Activated T-helper 1 cell treated with Interleukin-2 at 50 U/mL for 16 hours (primary cell): ENCODE results near the gene ARHGAP1.
"Not testable (repeated sequence)": the region's sequence is repeated elsewhere in the genome, so short reads cannot be mapped to it uniquely, and the experiment has no call there.

Source experiments
- DNase-seq: peaks from one replicate; pipeline ENCODE4 v3.0.0-alpha.2; 2020; ENCODE audit warnings: low read depth

The ARHGAP1 gene

DNA sequence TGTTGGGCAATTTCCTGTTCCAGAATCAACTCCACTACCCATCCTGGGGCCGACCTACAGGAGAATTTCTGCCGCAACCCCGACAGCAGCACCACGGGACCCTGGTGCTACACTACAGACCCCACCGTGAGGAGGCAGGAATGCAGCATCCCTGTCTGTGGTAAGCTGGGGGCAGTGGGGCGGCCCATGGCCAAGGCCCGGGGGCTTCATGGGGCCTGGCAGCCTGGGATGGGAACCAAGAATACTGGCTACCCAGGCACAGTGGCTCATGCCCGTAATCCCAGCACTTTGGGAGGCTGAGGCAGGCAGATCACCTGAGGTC is 22.9 kb upstream of the ARHGAP1 start:
- DNase-seq = no peak

DNA sequence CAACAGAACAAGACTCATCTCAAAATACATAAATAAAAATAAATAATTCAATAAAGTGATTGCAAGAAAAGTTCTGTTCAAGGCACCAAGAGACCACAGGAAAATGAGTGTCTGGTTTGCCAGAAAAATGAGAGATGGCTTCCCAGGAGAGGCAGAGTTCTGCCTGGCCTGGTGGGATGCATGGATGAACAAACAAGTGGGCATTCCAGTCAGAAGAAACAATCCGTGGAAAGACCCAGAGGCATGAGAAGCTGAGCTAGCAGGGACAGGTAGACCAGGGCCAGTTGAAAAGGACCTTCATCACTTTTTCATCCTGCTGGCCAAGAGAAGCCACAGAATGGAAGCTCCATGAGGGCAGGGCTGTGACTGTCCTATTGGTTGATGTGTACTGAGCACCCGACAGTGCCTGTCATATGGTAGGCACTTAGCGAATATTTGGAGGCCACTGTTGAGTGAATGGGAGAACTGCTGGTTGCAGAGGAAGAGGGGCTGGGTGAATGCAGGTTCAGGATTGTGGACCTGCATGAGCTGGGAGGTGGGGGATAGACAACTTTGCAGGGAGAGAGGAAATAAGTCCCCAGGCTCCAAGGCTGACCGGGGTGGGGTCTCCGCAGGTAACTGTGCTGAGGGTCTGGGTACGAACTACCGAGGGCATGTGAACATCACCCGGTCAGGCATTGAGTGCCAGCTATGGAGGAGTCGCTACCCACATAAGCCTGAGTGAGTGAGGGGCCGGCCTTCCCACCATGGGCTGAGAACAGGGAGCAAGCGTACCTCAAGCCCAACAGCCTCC is 22.3 kb upstream of the ARHGAP1 start:
- no peak for DNase-seq

DNA sequence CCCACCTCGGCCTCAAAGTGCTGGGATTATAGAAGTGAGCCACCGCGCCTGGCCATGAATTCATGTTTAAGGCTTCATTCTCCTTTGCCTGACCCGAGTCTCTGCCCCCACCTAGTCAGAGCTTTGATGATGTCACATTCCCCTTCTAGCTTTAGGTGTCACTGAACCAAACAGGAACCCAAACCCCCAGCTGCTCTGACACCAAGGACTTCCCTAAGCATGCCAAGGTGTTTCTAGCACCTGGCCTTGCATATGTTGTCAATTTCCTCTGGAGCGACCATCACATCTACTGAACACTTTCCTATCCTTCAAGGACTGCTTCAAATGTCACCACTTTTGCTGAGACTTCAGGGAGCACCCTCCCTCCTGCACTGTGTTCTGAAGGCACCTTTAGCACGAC is 20.9 kb upstream of the ARHGAP1 start:
- DNase-seq = no peak

DNA sequence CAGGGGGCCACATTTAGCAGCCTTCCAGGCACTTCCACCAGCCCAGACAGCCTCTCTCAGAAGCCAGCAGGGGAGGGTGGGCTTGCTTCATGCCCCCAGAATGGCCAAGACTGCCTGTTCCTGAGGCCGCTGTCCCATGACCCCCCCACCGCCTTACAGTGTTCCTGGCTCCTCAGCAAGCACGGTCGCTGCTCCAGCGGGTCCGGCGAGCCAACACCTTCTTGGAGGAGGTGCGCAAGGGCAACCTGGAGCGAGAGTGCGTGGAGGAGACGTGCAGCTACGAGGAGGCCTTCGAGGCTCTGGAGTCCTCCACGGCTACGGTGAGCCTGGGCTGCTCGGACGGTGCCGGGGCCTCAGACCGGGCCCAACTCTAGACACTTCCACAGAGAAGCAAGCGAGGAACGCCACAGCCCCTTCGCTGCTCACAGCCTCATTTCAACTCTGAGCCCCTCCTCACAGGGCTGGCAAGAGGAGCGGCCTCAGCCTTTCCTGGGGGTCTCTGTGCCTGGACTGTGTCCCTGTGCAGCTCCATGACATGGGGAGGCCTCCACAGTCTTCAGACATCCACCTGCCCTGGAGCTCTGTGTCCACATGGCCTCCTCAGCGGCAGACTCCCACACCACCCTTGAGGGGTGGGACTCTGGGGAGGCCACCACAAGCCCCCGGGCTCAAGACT is 19.3 kb upstream of the ARHGAP1 start:
- DNase-seq = no peak

DNA sequence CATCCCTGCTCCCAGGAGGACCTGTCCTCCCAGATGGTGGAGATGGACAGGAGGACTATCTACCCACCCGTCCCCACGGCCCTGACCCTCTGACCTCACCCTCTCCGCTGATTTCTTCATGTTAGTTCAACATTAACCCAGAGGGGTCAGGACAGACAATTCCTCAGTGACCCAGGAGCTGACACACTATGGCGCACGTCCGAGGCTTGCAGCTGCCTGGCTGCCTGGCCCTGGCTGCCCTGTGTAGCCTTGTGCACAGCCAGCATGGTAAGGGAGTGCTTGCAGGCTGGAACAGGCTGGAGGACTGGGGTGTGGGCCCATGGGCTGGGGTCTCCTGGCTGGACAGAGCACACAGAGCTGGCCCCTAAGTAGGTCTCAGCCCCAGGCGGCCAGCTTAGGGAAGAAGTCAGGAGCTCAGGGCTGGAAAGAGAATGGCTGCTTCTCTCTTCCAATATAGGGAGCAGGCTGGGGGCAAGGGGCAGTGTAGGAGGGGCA is 18.7 kb upstream of the ARHGAP1 start, which contains the start of gene F2:
F2 (plus strand) TSS at position 166 of the 495 bp plus-strand sequence; CDS start at position 189, 23 bp downstream.
- no peak for DNase-seq

DNA sequence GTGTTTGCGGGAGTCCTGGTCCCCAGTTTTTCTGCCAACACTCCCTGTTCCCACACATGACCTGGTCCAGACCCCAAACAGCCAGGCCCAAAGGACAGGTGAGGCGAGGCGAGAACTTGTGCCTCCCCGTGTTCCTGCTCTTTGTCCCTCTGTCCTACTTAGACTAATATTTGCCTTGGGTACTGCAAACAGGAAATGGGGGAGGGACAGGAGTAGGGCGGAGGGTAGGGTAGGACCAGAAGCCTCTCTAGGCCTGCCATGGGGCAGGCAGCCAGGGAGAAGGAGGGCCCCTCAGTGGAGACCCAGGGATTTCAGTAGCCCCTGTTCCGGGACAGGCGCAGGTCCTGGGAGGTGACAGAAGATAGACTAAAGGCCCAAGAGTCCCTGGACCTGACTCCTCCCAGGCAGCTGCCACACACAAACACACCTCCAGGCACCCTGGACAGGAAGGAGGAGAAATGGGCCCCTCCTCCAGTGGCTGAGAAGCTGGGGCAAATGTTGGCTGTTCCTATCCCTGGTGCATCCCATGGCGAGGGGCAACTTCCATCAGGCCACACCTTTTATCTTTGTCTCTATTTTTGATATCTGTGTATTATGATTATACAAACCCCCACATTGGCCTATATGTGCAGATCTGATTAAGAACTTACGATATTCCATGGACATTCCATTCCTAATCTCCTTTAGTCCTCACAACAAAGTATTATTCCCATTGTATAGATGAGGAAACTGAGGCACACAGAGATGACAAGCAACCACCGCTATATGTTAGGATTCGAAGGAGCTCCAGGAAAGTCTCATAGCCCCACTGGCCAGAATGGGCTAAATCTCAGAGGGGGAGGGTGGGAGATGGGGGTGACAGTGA is 18.0 kb upstream of the ARHGAP1 start:
- DNase-seq = no peak

DNA sequence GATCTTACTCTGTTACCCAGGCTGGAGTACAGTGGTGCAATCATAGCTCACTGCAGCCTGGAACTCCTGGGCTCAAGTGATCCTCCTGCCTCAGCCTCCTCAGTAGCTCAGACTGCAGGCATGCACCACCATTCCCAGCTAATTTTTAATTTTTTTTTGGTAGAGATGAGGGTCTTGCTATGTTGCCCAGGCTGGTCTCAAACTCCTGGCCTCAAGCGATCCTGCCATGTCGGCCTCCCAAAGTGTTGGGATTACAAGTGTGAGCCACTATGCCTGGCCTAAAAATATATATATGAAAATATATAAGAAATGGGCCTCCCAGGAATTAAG is 17.4 kb upstream of the ARHGAP1 start:
- not testable (repeated sequence) for DNase-seq

- DNase-seq = no peak
These were observed 12.6 kb upstream of the ARHGAP1 start for GRCh38 chr11:46712874-46713576.

DNA sequence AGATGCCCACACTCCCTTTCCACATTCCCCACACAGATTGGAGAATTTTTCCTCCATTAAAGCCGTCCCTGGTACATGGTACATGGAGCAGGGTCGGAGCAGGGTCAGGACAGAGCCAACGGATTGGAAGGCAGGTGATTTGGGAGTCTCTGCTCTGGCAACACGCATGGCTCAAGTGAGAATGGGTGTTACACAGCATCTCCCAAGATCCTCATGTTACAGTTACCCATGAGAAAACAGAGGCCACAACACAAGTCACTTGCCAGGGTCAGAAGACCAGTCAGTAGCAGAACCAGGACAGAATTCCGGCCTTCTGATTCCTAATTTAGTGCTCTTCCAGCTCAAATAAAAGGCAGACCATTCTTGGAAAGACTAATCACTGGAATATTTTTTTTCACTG is 10.9 kb upstream of the ARHGAP1 start:
- DNase-seq = no peak

GRCh38 chr11:46710821-46711269 is 10.4 kb upstream of the ARHGAP1 start:
- no peak for DNase-seq

- not testable (repeated sequence) for DNase-seq
These were observed 8.9 kb upstream of the ARHGAP1 start for GRCh38 chr11:46709351-46709750.

GRCh38 chr11:46706886-46707285 is 6.5 kb upstream of the ARHGAP1 start:
- no peak for DNase-seq

GRCh38 chr11:46705070-46705688 is 4.8 kb upstream of the ARHGAP1 start:
- no peak for DNase-seq

DNA sequence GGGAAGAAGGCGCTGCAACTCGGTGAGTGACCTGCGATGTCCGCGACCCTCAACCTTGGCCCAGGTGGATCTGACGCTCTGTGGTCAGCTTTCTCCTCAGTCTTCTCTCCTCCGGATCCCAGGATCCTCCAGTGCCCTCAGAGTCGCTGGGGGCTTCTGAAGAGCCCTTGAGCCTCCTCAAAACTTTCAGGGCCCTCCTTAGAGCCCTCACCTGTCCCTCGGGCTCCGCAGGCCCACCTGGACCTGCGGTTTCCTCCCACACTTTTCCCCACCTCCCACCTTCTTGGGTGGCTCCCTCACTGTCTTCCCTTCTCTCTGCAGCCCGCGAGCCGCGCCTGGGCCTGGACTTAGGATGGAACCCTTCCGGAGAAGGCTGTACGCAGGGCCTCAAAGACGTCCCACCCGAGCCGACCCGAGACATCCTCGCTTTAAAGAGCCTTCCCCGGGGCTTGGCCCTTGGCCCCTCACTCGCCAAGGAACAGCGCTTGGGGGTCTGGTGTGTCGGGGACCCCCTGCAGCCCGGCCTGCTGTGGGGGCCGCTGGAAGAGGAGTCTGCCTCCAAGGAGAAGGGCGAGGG is 747 bp upstream of the ARHGAP1 start:
- DNase-seq = no peak

- DNase-seq = no peak
These were observed 1.8 kb downstream of the ARHGAP1 start for GRCh38 chr11:46698597-46698996.

- no peak for DNase-seq
These were observed 2.7 kb downstream of the ARHGAP1 start for GRCh38 chr11:46697723-46698122.

DNA sequence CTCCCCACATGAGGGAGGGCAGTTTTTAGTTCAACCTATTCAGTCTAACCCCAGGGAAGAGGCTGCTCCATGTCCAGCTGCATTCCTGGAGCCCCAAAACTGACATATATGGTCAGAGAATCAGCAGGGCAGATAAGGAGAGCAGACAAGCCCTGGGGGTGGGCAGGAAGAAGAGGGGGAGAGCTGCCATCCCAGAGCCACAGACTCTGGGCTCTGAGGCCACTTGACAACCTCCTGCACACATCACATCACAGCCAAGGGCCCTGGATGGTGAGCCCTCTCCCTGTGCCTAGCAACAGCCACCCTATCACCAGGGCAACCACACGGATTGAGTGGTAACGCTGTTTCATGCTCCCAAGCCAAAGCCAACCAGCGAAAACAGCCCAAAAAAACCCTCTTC is 3.1 kb downstream of the ARHGAP1 start:
- no peak for DNase-seq

- DNase-seq = no peak
These were observed 4.2 kb downstream of the ARHGAP1 start for GRCh38 chr11:46696212-46696558.

DNA sequence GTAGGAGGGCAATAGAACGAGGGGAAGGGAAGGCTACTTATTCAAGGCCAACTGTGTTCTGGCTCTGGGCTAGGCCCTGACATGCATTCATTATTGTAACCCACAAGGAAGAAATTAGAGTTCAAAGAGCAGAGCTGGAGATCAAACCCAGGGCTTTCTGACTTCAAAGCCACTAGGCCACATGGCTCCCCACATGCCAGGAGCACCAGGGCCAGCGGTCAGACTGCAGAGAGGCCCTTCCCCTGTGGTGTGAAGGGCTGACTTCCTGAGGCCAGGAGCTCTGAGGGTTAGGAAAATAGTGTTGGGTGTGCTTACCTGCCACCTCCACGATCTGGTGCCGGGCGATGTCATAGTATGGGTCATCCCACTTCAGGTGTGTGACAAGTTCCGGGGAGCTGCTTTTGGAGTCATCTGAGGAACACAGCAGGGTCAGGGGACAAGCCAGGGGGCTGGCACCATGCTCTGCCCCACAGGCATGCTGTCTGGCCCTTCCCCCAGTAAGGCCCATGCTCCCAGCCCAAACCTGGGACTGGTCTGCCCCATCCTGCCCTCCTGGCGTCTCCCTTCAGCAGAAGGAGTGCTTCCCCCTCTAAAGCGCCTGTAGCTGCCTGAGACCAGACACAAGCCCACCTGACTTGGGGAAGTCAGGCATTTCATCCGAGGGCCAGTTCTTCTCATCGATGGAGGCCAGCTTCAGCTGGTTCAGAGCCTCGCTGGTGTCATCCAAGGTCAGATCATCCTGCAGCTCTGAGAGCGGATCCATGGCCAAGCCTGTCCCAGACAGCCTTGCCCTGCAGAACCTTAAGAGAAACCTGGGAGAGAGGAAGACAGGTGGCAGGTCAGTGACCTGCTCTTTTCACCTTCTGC is 4.8 kb downstream of the ARHGAP1 start:
- no peak for DNase-seq

DNA sequence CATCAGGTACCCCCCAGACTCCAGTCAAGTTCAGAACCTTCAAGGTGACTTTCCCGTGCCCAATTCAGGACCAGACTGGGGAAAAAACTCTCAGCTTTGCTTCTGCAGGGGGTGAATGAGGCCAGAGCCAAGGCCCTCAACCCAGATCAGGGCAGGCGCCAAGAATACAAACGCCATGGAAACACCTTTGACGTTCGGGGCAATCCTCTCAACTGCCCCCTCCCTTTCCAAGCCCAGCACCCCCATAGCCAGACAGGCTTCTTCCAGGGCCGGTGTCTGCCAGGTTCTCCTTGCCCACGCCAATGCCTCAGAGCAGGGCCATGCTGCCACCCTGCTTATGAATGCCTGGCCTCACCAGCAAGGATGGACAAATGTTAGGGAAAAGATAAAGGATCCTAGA is 5.8 kb downstream of the ARHGAP1 start:
- no peak for DNase-seq
